Measurements from ENCODE around the gene EXOC4. TPM values are rescaled to one million over a fixed set of nuclear protein-coding genes. Genes with fewer than 3 reads are reported as not detected.

EXOC4 gene
- total RNA-seq, 1 experiment from 2014 or later, result 111 TPM

GRCh38 chr7:133703547-133703946 is 450.7 kb downstream of the EXOC4 start:
- Histone ChIP-seq H3K4me3 (ENCODE audit: low read length) (no peak overlapping the region), H3K79me2 (ENCODE audit: low read length) (no peaks in the 10 kb centered on the region), H3K4me1 (ENCODE audit: low read length) (no peaks in the 10 kb centered on the region), H4K20me1 (ENCODE audit: insufficient read depth, low read depth, low read length) (0 out of 2 replicates have a peak, but pooled peaks cover 9% of the 10 kb centered on the region), H3K9me3 (ENCODE audit: low read length) (no peaks in the 10 kb centered on the region), H3K27ac (ENCODE audit: low read length) (no peak overlapping the region), H3K9me2 (replicated peaks; ENCODE audit: insufficient read depth, low read length) (no peaks in the 10 kb centered on the region), H2AFZ (ENCODE audit: low read length) (no peak overlapping the region), H3K9ac (ENCODE audit: low read length) (no peak overlapping the region), H3K4me2 (ENCODE audit: low read depth, low read length, poor library complexity, severe bottlenecking) (no peak overlapping the region), H3K36me3 (ENCODE audit: insufficient read depth, low read length) (no peaks in the 10 kb centered on the region), H3K27me3 (ENCODE audit: low read length) (no peaks in the 10 kb centered on the region)
- no peak for DNase-seq

GRCh38 chr7:133704453-133704852 is 451.6 kb downstream of the EXOC4 start:
- no peak for DNase-seq
- Histone ChIP-seq H3K9ac (ENCODE audit: low read length) (no peak overlapping the region), H3K4me1 (ENCODE audit: low read length) (no peaks in the 10 kb centered on the region), H3K4me3 (ENCODE audit: low read length) (no peak overlapping the region), H3K4me2 (ENCODE audit: low read depth, low read length, poor library complexity, severe bottlenecking) (no peak overlapping the region), H3K9me2 (replicated peaks; ENCODE audit: insufficient read depth, low read length) (no peaks in the 10 kb centered on the region), H3K27ac (ENCODE audit: low read length) (no peak overlapping the region), H2AFZ (ENCODE audit: low read length) (no peak overlapping the region), H3K36me3 (ENCODE audit: insufficient read depth, low read length) (no peaks in the 10 kb centered on the region), H3K9me3 (ENCODE audit: low read length) (no peaks in the 10 kb centered on the region), H4K20me1 (ENCODE audit: insufficient read depth, low read depth, low read length) (0 out of 2 replicates have a peak, but pooled peaks cover 9% of the 10 kb centered on the region), H3K79me2 (ENCODE audit: low read length) (no peaks in the 10 kb centered on the region), H3K27me3 (ENCODE audit: low read length) (no peaks in the 10 kb centered on the region)

- no peak overlapping the region for H3K4me2 ChIP-seq (ENCODE audit: low read depth, low read length, poor library complexity, severe bottlenecking)
- H3K27me3 ChIP-seq (ENCODE audit: low read length), result no peaks in the 10 kb centered on the region
- no peaks in the 10 kb centered on the region for H3K9me2 ChIP-seq (replicated peaks; ENCODE audit: insufficient read depth, low read length)
Measured at GRCh38 chr7:133705596-133705995, 452.7 kb downstream of the EXOC4 start.

GRCh38 chr7:133706016-133706415 is 453.1 kb downstream of the EXOC4 start:
- Histone ChIP-seq H3K4me3 (ENCODE audit: low read length) (no peak overlapping the region), H3K4me2 (ENCODE audit: low read depth, low read length, poor library complexity, severe bottlenecking) (no peak overlapping the region), H3K4me1 (ENCODE audit: low read length) (no peaks in the 10 kb centered on the region)

More at GRCh38 chr7:133705596-133705995, 452.7 kb downstream of the EXOC4 start:
- Histone ChIP-seq H3K27ac (ENCODE audit: low read length) (no peak overlapping the region), H3K9me3 (ENCODE audit: low read length) (no peaks in the 10 kb centered on the region), H4K20me1 (ENCODE audit: insufficient read depth, low read depth, low read length) (0 out of 2 replicates have a peak, but pooled peaks cover 9% of the 10 kb centered on the region), H2AFZ (ENCODE audit: low read length) (no peak overlapping the region), H3K79me2 (ENCODE audit: low read length) (no peaks in the 10 kb centered on the region), H3K4me1 (ENCODE audit: low read length) (no peaks in the 10 kb centered on the region), H3K4me3 (ENCODE audit: low read length) (no peak overlapping the region), H3K9ac (ENCODE audit: low read length) (no peak overlapping the region), H3K36me3 (ENCODE audit: insufficient read depth, low read length) (no peaks in the 10 kb centered on the region)
- no peak for DNase-seq

GRCh38 chr7:133709036-133709880 is 456.4 kb downstream of the EXOC4 start:
- H2AFZ ChIP-seq (ENCODE audit: low read length), result no peak overlapping the region
- no peaks in the 10 kb centered on the region for H3K79me2 ChIP-seq (ENCODE audit: low read length)
- H3K9me2 ChIP-seq (replicated peaks; ENCODE audit: insufficient read depth, low read length), result no peaks in the 10 kb centered on the region
- H3K36me3 ChIP-seq (ENCODE audit: insufficient read depth, low read length), result no peaks in the 10 kb centered on the region
- H3K27ac ChIP-seq (ENCODE audit: low read length), result no peak overlapping the region
- no peak overlapping the region for H3K9ac ChIP-seq (ENCODE audit: low read length)
- DNase-seq, result no peak
- H3K4me1 ChIP-seq (ENCODE audit: low read length), result no peaks in the 10 kb centered on the region
- no peak overlapping the region for H3K4me2 ChIP-seq (ENCODE audit: low read depth, low read length, poor library complexity, severe bottlenecking)
- H3K4me3 ChIP-seq (ENCODE audit: low read length), result no peak overlapping the region
- 0 out of 2 replicates have a peak, but pooled peaks cover 9% of the 10 kb centered on the region for H4K20me1 ChIP-seq (ENCODE audit: insufficient read depth, low read depth, low read length)
- no peaks in the 10 kb centered on the region for H3K27me3 ChIP-seq (ENCODE audit: low read length)
- no peaks in the 10 kb centered on the region for H3K9me3 ChIP-seq (ENCODE audit: low read length)

More at GRCh38 chr7:133706016-133706415, 453.1 kb downstream of the EXOC4 start:
- no peak overlapping the region for H2AFZ ChIP-seq (ENCODE audit: low read length)
- H3K9ac ChIP-seq (ENCODE audit: low read length), result no peak overlapping the region
- DNase-seq, result no peak
- H3K9me3 ChIP-seq (ENCODE audit: low read length), result no peaks in the 10 kb centered on the region
- no peaks in the 10 kb centered on the region for H3K36me3 ChIP-seq (ENCODE audit: insufficient read depth, low read length)
- H3K27me3 ChIP-seq (ENCODE audit: low read length), result no peaks in the 10 kb centered on the region
- H3K27ac ChIP-seq (ENCODE audit: low read length), result no peak overlapping the region
- H3K79me2 ChIP-seq (ENCODE audit: low read length), result no peaks in the 10 kb centered on the region
- H3K9me2 ChIP-seq (replicated peaks; ENCODE audit: insufficient read depth, low read length), result no peaks in the 10 kb centered on the region
- 0 out of 2 replicates have a peak, but pooled peaks cover 9% of the 10 kb centered on the region for H4K20me1 ChIP-seq (ENCODE audit: insufficient read depth, low read depth, low read length)

- no peak overlapping the region for H3K4me3 ChIP-seq (ENCODE audit: low read length)
- no peaks in the 10 kb centered on the region for H3K9me3 ChIP-seq (ENCODE audit: low read length)
- no peaks in the 10 kb centered on the region for H3K36me3 ChIP-seq (ENCODE audit: insufficient read depth, low read length)
- H3K79me2 ChIP-seq (ENCODE audit: low read length), result no peaks in the 10 kb centered on the region
- H3K9me2 ChIP-seq (replicated peaks; ENCODE audit: insufficient read depth, low read length), result no peaks in the 10 kb centered on the region
- no peak overlapping the region for H3K9ac ChIP-seq (ENCODE audit: low read length)
- H3K4me1 ChIP-seq (ENCODE audit: low read length), result no peaks in the 10 kb centered on the region
- no peak for DNase-seq
- no peak overlapping the region for H3K4me2 ChIP-seq (ENCODE audit: low read depth, low read length, poor library complexity, severe bottlenecking)
- no peaks in the 10 kb centered on the region for H4K20me1 ChIP-seq (ENCODE audit: insufficient read depth, low read depth, low read length)
- H2AFZ ChIP-seq (ENCODE audit: low read length), result no peak overlapping the region
- no peaks in the 10 kb centered on the region for H3K27me3 ChIP-seq (ENCODE audit: low read length)
- no peak overlapping the region for H3K27ac ChIP-seq (ENCODE audit: low read length)
Measured at GRCh38 chr7:133712544-133712943, 459.7 kb downstream of the EXOC4 start.

GRCh38 chr7:133714654-133715053 is 461.8 kb downstream of the EXOC4 start:
- no peak overlapping the region for H3K27ac ChIP-seq (ENCODE audit: low read length)
- H3K4me2 ChIP-seq (ENCODE audit: low read depth, low read length, poor library complexity, severe bottlenecking), result no peak overlapping the region
- H3K9me3 ChIP-seq (ENCODE audit: low read length), result no peaks in the 10 kb centered on the region
- no peaks in the 10 kb centered on the region for H3K27me3 ChIP-seq (ENCODE audit: low read length)
- no peaks in the 10 kb centered on the region for H3K4me1 ChIP-seq (ENCODE audit: low read length)
- no peak overlapping the region for H3K9ac ChIP-seq (ENCODE audit: low read length)
- H3K4me3 ChIP-seq (ENCODE audit: low read length), result no peak overlapping the region
- no peaks in the 10 kb centered on the region for H3K9me2 ChIP-seq (replicated peaks; ENCODE audit: insufficient read depth, low read length)
- H4K20me1 ChIP-seq (ENCODE audit: insufficient read depth, low read depth, low read length), result no peaks in the 10 kb centered on the region
- DNase-seq, result no peak
- H3K79me2 ChIP-seq (ENCODE audit: low read length), result no peaks in the 10 kb centered on the region
- H3K36me3 ChIP-seq (ENCODE audit: insufficient read depth, low read length), result no peaks in the 10 kb centered on the region
- no peak overlapping the region for H2AFZ ChIP-seq (ENCODE audit: low read length)

GRCh38 chr7:133718131-133718530 is 465.3 kb downstream of the EXOC4 start:
- Histone ChIP-seq H3K4me1 (ENCODE audit: low read length) (no peaks in the 10 kb centered on the region), H3K9me3 (ENCODE audit: low read length) (no peaks in the 10 kb centered on the region), H4K20me1 (ENCODE audit: insufficient read depth, low read depth, low read length) (no peaks in the 10 kb centered on the region; the same call in 1 of the 2 replicates), H3K4me2 (ENCODE audit: low read depth, low read length, poor library complexity, severe bottlenecking) (no peak overlapping the region), H3K9ac (ENCODE audit: low read length) (no peak overlapping the region), H3K27me3 (ENCODE audit: low read length) (no peaks in the 10 kb centered on the region), H2AFZ (ENCODE audit: low read length) (no peak overlapping the region), H3K79me2 (ENCODE audit: low read length) (no peaks in the 10 kb centered on the region), H3K4me3 (ENCODE audit: low read length) (no peak overlapping the region), H3K36me3 (ENCODE audit: insufficient read depth, low read length) (no peaks in the 10 kb centered on the region), H3K9me2 (replicated peaks; ENCODE audit: insufficient read depth, low read length) (no peaks in the 10 kb centered on the region), H3K27ac (ENCODE audit: low read length) (no peak overlapping the region)
- DNase-seq, result no peak

Data from Karpas-422 (cell line).